OCI-LY1 (cell line): ENCODE data around the gene RAPGEF6.
"Not testable (repeated sequence)": the region's sequence is repeated elsewhere in the genome, so short reads cannot be mapped to it uniquely, and the experiment has no call there.

Source experiments
- H2AFZ ChIP-seq: fragments of 200-600 bp; sonication (generic), shearing (Covaris generic); 2 replicates; pipeline ENCODE4 v1.6.0; 2014; ENCODE audit warnings: antibody characterized with exemption, mild to moderate bottlenecking, low read length
- H3F3A ChIP-seq: fragments of 200-600 bp; sonication (generic), shearing (Covaris generic); 2 replicates; pipeline ENCODE4 v1.6.0; 2014; ENCODE audit warnings: mild to moderate bottlenecking, antibody characterized with exemption, low read length, moderate library complexity; ENCODE audit not compliant: insufficient read depth
- H3K27ac ChIP-seq: fragments of 200-600 bp; sonication (generic); 2 replicates; pipeline ENCODE4 v1.5.1; 2014; ENCODE audit warnings: low read length, mixed run types, mild to moderate bottlenecking, low read depth; ENCODE audit not compliant: poor library complexity, severe bottlenecking
- H3K27me3 ChIP-seq: fragments of 200-600 bp; sonication (generic); 2 replicates; pipeline ENCODE4 v1.6.0; 2014; ENCODE audit warnings: antibody characterized with exemption, mild to moderate bottlenecking, low read length, moderate library complexity; ENCODE audit not compliant: insufficient read depth
- H3K36me3 ChIP-seq: fragments of 200-600 bp; sonication (generic); 2 replicates; pipeline ENCODE4 v1.6.1; 2014; ENCODE audit warnings: mild to moderate bottlenecking, antibody characterized with exemption, low read length, moderate library complexity, mixed read lengths; ENCODE audit not compliant: insufficient read depth
- H3K4me1 ChIP-seq: fragments of 200-600 bp; sonication (generic); 2 replicates; pipeline ENCODE4 v1.5.1; 2014; ENCODE audit warnings: mild to moderate bottlenecking, low read length, moderate library complexity; ENCODE audit not compliant: insufficient read depth, severe bottlenecking
- H3K4me2 ChIP-seq: fragments of 200-600 bp; sonication (generic), shearing (Covaris generic); 2 replicates; pipeline ENCODE4 v1.6.1; 2014; ENCODE audit warnings: low read length
- H3K4me3 ChIP-seq: fragments of 200-600 bp; sonication (generic); 2 replicates; pipeline ENCODE4 v1.5.1; 2014; ENCODE audit warnings: low read length, low read depth, mild to moderate bottlenecking, mixed read lengths; ENCODE audit not compliant: poor library complexity, severe bottlenecking
- H3K79me2 ChIP-seq: fragments of 200-600 bp; shearing (Covaris generic); 2 replicates; pipeline ENCODE4 v1.6.1; 2016; ENCODE audit warnings: mixed run types, low read length, mixed read lengths; ENCODE audit not compliant: insufficient read depth
- H3K9ac ChIP-seq: fragments of 200-600 bp; sonication (generic), shearing (Covaris generic); 2 replicates; pipeline ENCODE4 v1.6.1; 2014; ENCODE audit warnings: mild to moderate bottlenecking, low read length, mixed read lengths
- H3K9me2 ChIP-seq: fragments of 200-600 bp; sonication (generic), shearing (Covaris generic); 2 replicates; pipeline ENCODE4 v1.6.1; 2014; ENCODE audit warnings: low read depth, mild to moderate bottlenecking, low read length, mixed read lengths
- H3K9me3 ChIP-seq: fragments of 200-600 bp; shearing (Covaris generic); 2 replicates; pipeline ENCODE4 v1.6.1; 2014; ENCODE audit warnings: low read length, mixed read lengths
- H4K20me1 ChIP-seq: fragments of 200-600 bp; sonication (generic), shearing (Covaris generic); 2 replicates; pipeline ENCODE4 v1.6.0; 2016; ENCODE audit warnings: mild to moderate bottlenecking, low read length; ENCODE audit not compliant: insufficient read depth
- CTCF ChIP-seq: fragments of 200-600 bp; sonication (generic), shearing (Covaris generic); IDR thresholded peaks from 2 replicates; pipeline ENCODE4 v1.5.1; 2017; ENCODE audit warnings: mild to moderate bottlenecking, antibody characterized with exemption, low read length, moderate library complexity, mixed read lengths
- EZH2 ChIP-seq: fragments of 200-600 bp; sonication (generic), shearing (Covaris generic); IDR thresholded peaks from 2 replicates; pipeline ENCODE4 v1.8.0; 2017; ENCODE audit warnings: borderline replicate concordance, mixed run types, mild to moderate bottlenecking, antibody characterized with exemption, low read length, moderate library complexity, mixed read lengths

RAPGEF6 gene

GRCh38 chr5:131382407-131383395 lies 252.3 kb downstream of the RAPGEF6 start:
- no peaks in the 10 kb centered on the region for H3K9me2 ChIP-seq
- H3K36me3 ChIP-seq: peaks cover 28% of the 10 kb centered on the region
- TF ChIP-seq CTCF: peak; percentile 83
- TF ChIP-seq EZH2: no peak
- H3K9me3 ChIP-seq: no peaks in the 10 kb centered on the region
- no peak overlapping the region for H3K4me2 ChIP-seq
- H3K27me3 ChIP-seq: no peaks in the 10 kb centered on the region
- H2AFZ ChIP-seq: no peak overlapping the region
- H3K4me1 ChIP-seq: peaks cover 64% of the 10 kb centered on the region
- no peaks in the 10 kb centered on the region for H4K20me1 ChIP-seq
- peaks cover 17% of the 10 kb centered on the region for H3K79me2 ChIP-seq
- H3K4me3 ChIP-seq: no peak overlapping the region
- H3F3A ChIP-seq: peaks cover 22% of the 10 kb centered on the region
- peak overlapping the region; percentile 91 for H3K27ac ChIP-seq
- peak overlapping the region; percentile 12; the same call in 1 of the 2 replicates for H3K9ac ChIP-seq

- no peak overlapping the region for H2AFZ ChIP-seq
- peak overlapping the region; percentile 7; the same call in 1 of the 2 replicates for H3K4me2 ChIP-seq
- no peaks in the 10 kb centered on the region for H3K9me2 ChIP-seq
- TF ChIP-seq CTCF (no peak), EZH2 (no peak)
- H3K27me3 ChIP-seq: no peaks in the 10 kb centered on the region
- peaks cover 71% of the 10 kb centered on the region for H3K4me1 ChIP-seq
- peaks cover 17% of the 10 kb centered on the region for H3K79me2 ChIP-seq
- no peaks in the 10 kb centered on the region for H3K9me3 ChIP-seq
- peak overlapping the region; percentile 91 for H3K27ac ChIP-seq
- H3F3A ChIP-seq: peaks cover 22% of the 10 kb centered on the region
- no peak overlapping the region for H3K9ac ChIP-seq
- peaks cover 20% of the 10 kb centered on the region for H3K36me3 ChIP-seq
- no peak overlapping the region for H3K4me3 ChIP-seq
- no peaks in the 10 kb centered on the region for H4K20me1 ChIP-seq
These were observed 253.3 kb downstream of the RAPGEF6 start for GRCh38 chr5:131381777-131382176.

GRCh38 chr5:131381021-131381420 lies 254.0 kb downstream of the RAPGEF6 start:
- peak overlapping the region; percentile 6; the same call in 1 of the 2 replicates for H3K9ac ChIP-seq
- TF ChIP-seq CTCF (no peak), EZH2 (no peak)
- peaks cover 21% of the 10 kb centered on the region for H3K79me2 ChIP-seq
- peak overlapping the region; percentile 91 for H3K27ac ChIP-seq
- no peaks in the 10 kb centered on the region for H3K9me2 ChIP-seq
- peak overlapping the region; percentile 15; the same call in 1 of the 2 replicates for H3K4me2 ChIP-seq
- no peak overlapping the region for H3K4me3 ChIP-seq
- H3K36me3 ChIP-seq: peaks cover 12% of the 10 kb centered on the region
- no peaks in the 10 kb centered on the region for H3K27me3 ChIP-seq
- H3K9me3 ChIP-seq: no peaks in the 10 kb centered on the region
- no peak overlapping the region for H2AFZ ChIP-seq
- H4K20me1 ChIP-seq: no peaks in the 10 kb centered on the region
- peaks cover 71% of the 10 kb centered on the region for H3K4me1 ChIP-seq
- H3F3A ChIP-seq: peaks cover 22% of the 10 kb centered on the region

GRCh38 chr5:131380238-131380637 lies 254.8 kb downstream of the RAPGEF6 start:
- H3K4me3 ChIP-seq, H2AFZ ChIP-seq, H3K9ac ChIP-seq, H4K20me1 ChIP-seq, H3K9me2 ChIP-seq, H3K36me3 ChIP-seq, H3K27me3 ChIP-seq, H3K9me3 ChIP-seq: not testable (repeated sequence)
- Histone ChIP-seq H3K79me2 (peaks cover 26% of the 10 kb centered on the region), H3F3A (peaks cover 22% of the 10 kb centered on the region), H3K27ac (peak overlapping the region; percentile 91), H3K4me2 (peak overlapping the region; percentile 49; the same call in 1 of the 2 replicates), H3K4me1 (peaks cover 74% of the 10 kb centered on the region)
